Keratinocyte (primary cell): Measurements from ENCODE around the gene PRG2. TPM values are rescaled to one million over a fixed set of nuclear protein-coding genes. Genes with fewer than 3 reads are reported as not detected.

ENCODE experiments used
- DNase-seq: peaks from one replicate; pipeline ENCODE4 v3.0.0-alpha.2; 2011; ENCODE audit warnings: low read depth, missing footprints, low spot score
- FAIRE-seq: peaks from 2 replicates; lab custom pipeline; 2011; peaks lifted over from hg19 to GRCh38; lab: Jason Lieb, UNC
- H2AFZ ChIP-seq: 2 replicates; pipeline ENCODE4 v1.6.0; 2012; ENCODE audit warnings: low read length, control low read depth, inconsistent platforms; ENCODE audit not compliant: control insufficient read depth
- H3K27ac ChIP-seq: 2 replicates; pipeline ENCODE4 v1.5.1; 2011; ENCODE audit warnings: low read length; ENCODE audit not compliant: control insufficient read depth, insufficient read depth
- H3K27me3 ChIP-seq: 3 replicates; pipeline ENCODE4 v1.6.0; 2011; ENCODE audit warnings: low read length; ENCODE audit not compliant: control insufficient read depth, insufficient read depth; ENCODE audit errors: extremely low read depth
- H3K36me3 ChIP-seq, 2 experiments: 2 replicates in 1 of 2; 3 replicates in 1 of 2; pipeline ENCODE4 v1.5.1; 2011; ENCODE audit warnings: low read length in 2 of 2, mild to moderate bottlenecking in 1 of 2; ENCODE audit not compliant: control insufficient read depth in 2 of 2, insufficient read depth in 2 of 2; ENCODE audit errors: extremely low read depth in 1 of 2
- H3K4me1 ChIP-seq: 3 replicates; pipeline ENCODE4 v1.5.1; 2011; ENCODE audit warnings: low read length; ENCODE audit not compliant: control insufficient read depth, insufficient read depth; ENCODE audit errors: extremely low read depth
- H3K4me2 ChIP-seq: 3 replicates; pipeline ENCODE4 v1.6.0; 2011; ENCODE audit warnings: low read depth, low read length; ENCODE audit not compliant: control insufficient read depth, insufficient read depth; ENCODE audit errors: extremely low read depth
- H3K4me3 ChIP-seq, 3 experiments: fragments of 200-600 bp in 1 of 3; sonication (generic) in 1 of 3; 2 replicates in 2 of 3; 3 replicates in 1 of 3; pipeline ENCODE4 v1.5.1; 2011 to 2016; ENCODE audit warnings: low read length in 3 of 3, mild to moderate bottlenecking in 3 of 3, control low read depth in 2 of 3, inconsistent platforms in 1 of 3, low read depth in 1 of 3, mixed read lengths in 1 of 3, mixed run types in 1 of 3, moderate library complexity in 1 of 3; ENCODE audit not compliant: control insufficient read depth in 2 of 3, insufficient read depth in 2 of 3; ENCODE audit errors: extremely low read depth in 1 of 3
- H3K79me2 ChIP-seq: 2 replicates; pipeline ENCODE4 v1.6.0; 2012; ENCODE audit warnings: low read length; ENCODE audit not compliant: control insufficient read depth, insufficient read depth
- H3K9ac ChIP-seq: 3 replicates; pipeline ENCODE4 v1.6.0; 2011; ENCODE audit warnings: low read length; ENCODE audit not compliant: control insufficient read depth, insufficient read depth; ENCODE audit errors: extremely low read depth
- H3K9me1 ChIP-seq: 3 replicates; pipeline ENCODE4 v1.6.0; 2011; ENCODE audit warnings: low read length; ENCODE audit not compliant: control insufficient read depth, insufficient read depth; ENCODE audit errors: extremely low read depth
- H3K9me3 ChIP-seq: 2 replicates; pipeline ENCODE4 v1.5.1; 2012; ENCODE audit warnings: low read depth, low read length; ENCODE audit not compliant: control insufficient read depth
- H4K20me1 ChIP-seq: 3 replicates; pipeline ENCODE4 v1.6.0; 2011; ENCODE audit warnings: low read length; ENCODE audit not compliant: control insufficient read depth, insufficient read depth; ENCODE audit errors: extremely low read depth
- EZH2 ChIP-seq: IDR thresholded peaks from one replicate; pipeline ENCODE4 v1.6.1; 2012; ENCODE audit warnings: inconsistent platforms, mild to moderate bottlenecking, low read length, moderate library complexity
- dilution Hi-C: fragments of 300-500 bp; cut with MboI; formaldehyde crosslinking; loops from one replicate; pipeline ENCODE4 v1.7.0; 2020; ENCODE audit warnings: low sequenced_read_pairs; ENCODE audit not compliant: extremely low pct_ligation_motif_present
- polyA plus RNA-seq, 5 experiments: library from polyadenylated mRNA; depleted of rRNA in 3 of 5; stranded (reverse) in 3 of 5; stranded (forward) in 1 of 5; unstranded in 1 of 5; fragments of >200 nt; gene quantifications; 1 replicate in 1 of 5; 2 replicates in 3 of 5; 3 replicates in 1 of 5; pipeline versions ENCODE4 v1.2.1 to v1.2.3, GENCODE V29; 2011 to 2012; ENCODE audit warnings: missing spikeins in 2 of 5, low read depth in 1 of 5, low replicate concordance in 1 of 5
- TF ChIP-seq, protein P1 (sequence below), 3 experiments: IDR thresholded peaks in 1 of 3; conservative IDR thresholded peaks in 1 of 3; optimal IDR thresholded peaks in 1 of 3; 2 replicates in 2 of 3; 3 replicates in 1 of 3; pipeline versions ENCODE3 to v1.5.1; 2011; ENCODE audit warnings: low read length in 3 of 3, mild to moderate bottlenecking in 3 of 3, moderate library complexity in 2 of 3, control low read depth in 1 of 3, inconsistent platforms in 1 of 3; ENCODE audit not compliant: insufficient read depth in 2 of 3; ENCODE audit errors: extremely low read depth in 1 of 3

Gene PRG2
- polyA plus RNA-seq, 1 donor (not counting 4 experiments of a cell fraction or from before 2014, with no cell fraction given), result 0.09 TPM

DNA sequence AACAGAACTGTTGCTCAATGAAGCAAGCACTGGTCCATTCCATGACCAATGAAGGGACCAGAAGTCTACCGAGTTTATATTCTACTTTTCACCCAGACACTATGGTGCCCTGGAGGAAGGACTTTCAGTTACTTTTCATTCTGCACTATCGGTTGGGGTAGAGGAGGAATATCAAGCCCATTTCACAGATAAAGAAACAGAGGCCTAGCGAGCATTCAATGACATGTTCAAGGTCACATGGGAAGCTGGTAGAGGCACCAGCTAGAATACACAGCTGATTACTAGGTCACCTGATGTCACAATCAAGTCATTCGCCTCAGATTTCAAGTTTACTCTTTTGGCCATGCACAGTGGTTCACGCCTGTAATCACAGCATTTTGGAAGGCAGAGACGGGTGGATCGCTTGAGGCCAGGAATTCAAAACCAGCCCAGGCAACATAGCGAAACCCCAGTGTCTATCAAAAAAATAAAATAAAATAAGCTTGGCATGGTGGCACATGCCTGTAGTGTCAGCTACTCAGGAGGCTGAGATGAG is 17.6 kb upstream of the PRG2 start:
- Histone ChIP-seq H3K27me3 (no peaks in the 10 kb centered on the region), H3K36me3 (peaks cover 15 to 24% of the 10 kb centered on the region in 2 experiments), H3K27ac (no peak overlapping the region), H3K4me2 (no peak overlapping the region), H3K9ac (no peak overlapping the region), H2AFZ (no peak overlapping the region), H3K4me3 (no peak overlapping the region), H3K9me1 (no peaks in the 10 kb centered on the region), H3K79me2 (no peaks in the 10 kb centered on the region), H3K4me1 (peaks cover 15% of the 10 kb centered on the region), H3K9me3 (no peaks in the 10 kb centered on the region), H4K20me1 (no peaks in the 10 kb centered on the region)
- dilution Hi-C loops, result no loop called here
- FAIRE-seq (no peak), DNase-seq (no peak)
- TF ChIP-seq EZH2, result no peak
- TF ChIP-seq, protein P1, sequence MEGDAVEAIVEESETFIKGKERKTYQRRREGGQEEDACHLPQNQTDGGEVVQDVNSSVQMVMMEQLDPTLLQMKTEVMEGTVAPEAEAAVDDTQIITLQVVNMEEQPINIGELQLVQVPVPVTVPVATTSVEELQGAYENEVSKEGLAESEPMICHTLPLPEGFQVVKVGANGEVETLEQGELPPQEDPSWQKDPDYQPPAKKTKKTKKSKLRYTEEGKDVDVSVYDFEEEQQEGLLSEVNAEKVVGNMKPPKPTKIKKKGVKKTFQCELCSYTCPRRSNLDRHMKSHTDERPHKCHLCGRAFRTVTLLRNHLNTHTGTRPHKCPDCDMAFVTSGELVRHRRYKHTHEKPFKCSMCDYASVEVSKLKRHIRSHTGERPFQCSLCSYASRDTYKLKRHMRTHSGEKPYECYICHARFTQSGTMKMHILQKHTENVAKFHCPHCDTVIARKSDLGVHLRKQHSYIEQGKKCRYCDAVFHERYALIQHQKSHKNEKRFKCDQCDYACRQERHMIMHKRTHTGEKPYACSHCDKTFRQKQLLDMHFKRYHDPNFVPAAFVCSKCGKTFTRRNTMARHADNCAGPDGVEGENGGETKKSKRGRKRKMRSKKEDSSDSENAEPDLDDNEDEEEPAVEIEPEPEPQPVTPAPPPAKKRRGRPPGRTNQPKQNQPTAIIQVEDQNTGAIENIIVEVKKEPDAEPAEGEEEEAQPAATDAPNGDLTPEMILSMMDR (optimal IDR thresholded peaks at IDR 0.05 in 1 of 3, IDR thresholded peaks at IDR 0.05 in 1 of 3, conservative IDR thresholded peaks at IDR 0.05 in 1 of 3; ENCODE audit: extremely low read depth in 1 of 3, insufficient read depth in 2 of 3, low read length in 3 of 3), result no peak

DNA sequence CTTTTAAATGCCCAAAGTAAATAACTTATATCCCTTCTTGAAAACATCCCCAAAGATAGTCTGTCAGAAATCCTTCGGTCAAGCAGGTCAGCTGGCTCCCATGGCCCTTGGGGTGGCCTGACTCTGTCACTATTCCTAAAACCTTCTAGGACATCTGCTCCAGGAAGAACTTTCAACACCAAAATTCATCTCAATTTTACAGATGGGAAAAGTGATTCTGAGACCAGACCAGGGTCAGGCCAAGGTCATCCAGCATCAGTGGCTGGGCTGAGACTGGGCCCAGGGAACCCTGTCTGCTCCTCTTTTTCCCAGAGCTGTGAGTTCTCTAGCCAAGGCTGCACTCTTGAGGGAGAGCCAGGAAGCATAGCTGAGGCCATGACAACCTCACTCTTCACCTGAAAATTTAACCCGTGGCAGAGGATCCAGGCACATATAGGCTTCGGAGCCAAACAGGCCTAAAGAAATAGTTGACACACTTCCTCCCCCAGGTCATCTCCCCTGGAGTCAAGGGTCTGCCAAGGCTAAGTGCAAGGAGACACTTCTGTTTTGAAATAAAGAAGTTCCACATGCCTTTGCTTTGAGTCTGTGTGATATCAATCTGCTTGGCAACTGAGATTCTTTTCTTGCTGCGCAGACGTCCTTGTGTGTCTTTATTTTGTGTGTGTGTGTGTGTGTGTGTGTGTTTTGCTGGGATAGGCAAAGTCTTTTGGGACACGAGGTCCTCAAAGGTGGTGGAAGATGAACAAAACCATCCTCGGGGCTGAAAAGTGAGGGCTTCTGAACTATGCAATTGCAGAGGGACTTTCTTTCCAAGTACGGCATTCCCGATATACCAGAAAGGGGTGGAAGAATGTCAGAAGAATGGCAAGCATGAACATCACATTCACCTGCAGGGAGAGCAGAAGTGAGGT is 16.8 kb upstream of the PRG2 start:
- H3K4me1 ChIP-seq, result peaks cover 23% of the 10 kb centered on the region
- no peaks in the 10 kb centered on the region for H3K27me3 ChIP-seq
- H3K36me3 ChIP-seq, result peaks cover 15 to 24% of the 10 kb centered on the region in 2 experiments
- no peaks in the 10 kb centered on the region for H3K9me3 ChIP-seq
- no peak overlapping the region for H3K4me3 ChIP-seq
- dilution Hi-C loops, result no loop called here
- no peak for TF ChIP-seq EZH2
- DNase-seq (no peak), FAIRE-seq (no peak)
- no peaks in the 10 kb centered on the region for H3K79me2 ChIP-seq
- no peak overlapping the region for H3K4me2 ChIP-seq
- H3K9ac ChIP-seq, result no peak overlapping the region
- H3K9me1 ChIP-seq, result no peaks in the 10 kb centered on the region
- no peak overlapping the region for H3K27ac ChIP-seq
- H4K20me1 ChIP-seq, result no peaks in the 10 kb centered on the region
- H2AFZ ChIP-seq, result no peak overlapping the region
